GM12801 (cell line): ENCODE results near the gene TMEM97.

Source experiments
- CTCF ChIP-seq: IDR thresholded peaks from one replicate; pipeline ENCODE4 v1.5.1; 2011; ENCODE audit warnings: control low read depth; ENCODE audit not compliant: insufficient read length; ENCODE audit errors: extremely low read depth

The TMEM97 gene

GRCh38 chr17:28334666-28335200 is 15.7 kb downstream of the TMEM97 start:
- TF ChIP-seq CTCF = no peak

DNA sequence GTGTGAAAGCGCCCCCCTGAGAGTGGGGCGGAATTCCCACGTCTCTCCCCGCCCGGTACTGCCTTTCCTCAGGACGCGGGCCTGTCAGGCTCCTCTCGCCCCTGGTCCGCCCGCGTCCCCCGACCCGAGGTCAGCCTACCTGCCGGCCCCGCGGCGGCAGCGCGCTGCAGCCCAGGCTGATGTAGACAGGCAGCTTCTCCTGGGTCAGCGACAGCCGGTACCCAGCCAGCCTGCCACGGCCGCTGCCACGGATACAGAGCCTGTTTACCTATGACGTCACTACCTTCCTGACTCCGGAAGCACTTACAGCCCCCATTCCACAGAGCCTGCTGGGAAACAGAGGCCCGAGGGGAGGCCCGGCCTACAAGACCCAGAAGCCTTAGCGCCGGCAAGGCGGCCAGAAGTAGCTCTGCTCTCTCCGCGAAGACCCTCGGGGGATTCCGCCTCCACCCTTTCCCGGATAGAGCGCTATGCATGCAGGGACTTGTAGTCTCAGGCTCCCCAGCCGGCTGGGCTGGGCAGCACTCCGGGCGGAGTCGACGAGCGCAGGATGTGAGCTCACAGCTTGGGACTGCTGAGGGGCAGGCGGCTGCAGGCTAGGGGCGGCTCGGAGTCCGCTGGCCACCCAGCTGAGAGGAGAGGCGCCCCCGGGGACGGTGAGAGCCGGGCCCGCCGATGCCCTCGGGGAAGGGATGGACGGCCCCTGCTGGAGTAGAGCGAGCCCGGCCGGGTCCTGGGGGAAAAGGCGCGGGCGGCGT is 16.4 kb downstream of the TMEM97 start, which contains the start of the genes IFT20 and TNFAIP1:
Gene IFT20 (minus strand): TSS at position 272 of the 758 bp plus-strand sequence. CDS start 3,487 bp downstream, outside the sequence.
Gene TNFAIP1 (plus strand): TSS at position 561 of the 758 bp plus-strand sequence. CDS start 3,761 bp downstream, outside the sequence.
- TF ChIP-seq CTCF = no peak

- no peak for TF ChIP-seq CTCF
Observed at GRCh38 chr17:28335959-28336871, 17.2 kb downstream of the TMEM97 start.

DNA sequence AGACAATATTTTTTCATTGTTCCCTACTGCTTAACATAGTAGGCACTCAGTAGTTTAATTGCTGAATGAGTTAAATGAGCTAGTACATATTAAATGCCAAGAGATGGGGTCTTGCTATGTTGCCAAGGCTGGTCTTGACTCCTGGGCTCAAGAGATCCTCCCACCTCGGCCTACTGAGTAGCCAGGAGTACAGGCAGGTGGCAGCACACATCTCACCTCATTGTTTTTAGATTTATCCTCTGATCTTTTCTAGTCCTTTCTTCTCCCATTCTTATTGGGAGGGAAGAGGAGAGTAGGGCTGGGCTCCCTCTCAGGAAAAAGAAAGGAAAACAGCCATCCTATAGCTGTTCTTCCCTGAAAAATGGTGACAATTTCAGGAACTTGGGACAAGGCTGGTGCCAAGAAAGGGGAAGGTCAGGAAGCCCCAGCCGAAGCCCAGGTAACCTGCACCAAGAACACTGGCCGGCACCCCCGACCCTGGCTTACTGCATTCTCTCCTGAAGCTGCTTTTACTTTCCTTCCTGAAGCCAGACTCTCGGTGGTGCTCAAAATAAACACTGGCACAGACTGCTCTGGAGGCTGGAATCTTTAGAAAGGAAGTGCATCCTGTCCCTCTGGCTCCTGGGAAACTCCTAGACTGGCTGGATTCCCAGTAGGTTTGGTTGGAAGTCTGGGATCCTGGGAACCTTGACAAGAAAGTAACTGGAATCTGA is 19.2 kb downstream of the TMEM97 start:
- no peak for TF ChIP-seq CTCF

DNA sequence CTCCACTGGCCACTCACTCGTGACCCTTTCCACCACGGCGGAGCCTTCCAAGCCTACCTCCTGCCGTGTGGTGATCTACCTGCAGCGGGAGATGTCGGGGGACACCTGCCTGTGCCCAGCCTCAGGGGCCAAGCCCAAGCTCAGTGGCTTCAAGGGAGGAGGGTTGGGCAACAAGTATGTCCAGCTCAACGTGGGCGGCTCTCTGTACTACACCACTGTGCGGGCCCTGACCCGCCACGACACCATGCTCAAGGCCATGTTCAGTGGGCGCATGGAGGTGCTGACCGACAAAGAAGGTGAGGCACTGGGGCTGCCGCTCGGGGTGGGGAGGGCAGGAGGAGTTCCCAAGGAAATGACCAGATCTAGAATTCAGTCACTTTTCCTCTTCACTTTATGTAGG is 20.4 kb downstream of the TMEM97 start:
- TF ChIP-seq CTCF = no peak

DNA sequence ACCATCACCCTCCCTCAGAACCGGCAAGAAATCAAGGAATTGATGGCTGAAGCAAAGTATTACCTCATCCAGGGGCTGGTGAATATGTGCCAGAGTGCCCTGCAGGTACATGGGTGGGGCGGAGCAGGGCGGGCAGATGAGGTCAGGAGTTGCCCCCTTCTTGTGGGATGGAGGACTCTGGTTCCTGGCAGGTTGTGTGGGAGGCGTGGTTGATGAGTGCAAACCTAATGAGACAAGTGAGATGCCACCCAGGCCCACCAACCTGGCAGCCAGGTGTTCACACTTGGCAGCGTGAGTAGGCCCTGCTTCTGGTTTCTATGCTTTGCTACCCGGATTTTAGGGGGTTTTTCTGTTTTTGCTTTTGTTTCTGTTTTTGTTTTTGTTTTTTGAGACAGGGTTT is 21.4 kb downstream of the TMEM97 start:
- TF ChIP-seq CTCF = no peak

DNA sequence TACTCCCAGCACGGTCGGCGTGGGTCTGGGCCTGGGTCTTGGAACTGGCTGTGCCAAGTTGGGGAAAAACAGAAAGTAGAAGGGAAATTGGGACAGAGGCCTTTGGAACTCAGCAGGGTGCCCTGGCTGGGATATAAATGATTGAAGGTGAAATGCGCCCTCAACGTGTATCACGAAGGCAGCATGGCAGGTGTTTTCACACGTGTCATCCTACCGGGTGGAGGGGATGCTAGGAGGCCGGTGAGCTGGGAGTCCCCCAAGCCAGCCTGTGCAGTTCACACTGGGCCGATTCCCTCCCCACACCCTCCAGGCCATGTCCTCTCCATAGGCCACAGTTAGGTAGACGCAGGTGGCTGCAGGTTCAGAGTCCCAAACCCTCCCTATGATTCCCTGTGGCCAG is 22.5 kb downstream of the TMEM97 start:
- no peak for TF ChIP-seq CTCF
